ENCODE data around the gene ACVR1. TPM values are rescaled to one million over a fixed set of nuclear protein-coding genes. Genes with fewer than 3 reads are reported as not detected.

The ACVR1 gene
- total RNA-seq, 1 experiment from 2014 or later: 27.6 TPM

- DNase-seq (ENCODE audit: low read depth, low spot score): no peak
- CTCF ChIA-PET: no interaction called here
- no peaks in the 10 kb centered on the region for H3K36me3 ChIP-seq (ENCODE audit: control insufficient read depth, insufficient read depth, low read length)
- intact Hi-C loops (cut with micrococcal nuclease; ENCODE audit: unreplicated experiment): no loop called here
- no peak overlapping the region for H3K4me3 ChIP-seq (ENCODE audit: low read depth in 2 of 2, low read length in 2 of 2)
- no peak for ATAC-seq
- in situ Hi-C loops (cut with HindIII; ENCODE audit: low pct_unique_long_range_greater_than_20kb, low sequenced_read_pairs): no loop called here
- TF ChIP-seq SIN3A (IDR thresholded peaks at IDR 0.05; ENCODE audit: borderline replicate concordance, insufficient read depth, low read depth, low read length) (no peak), POLR2AphosphoS5 (IDR thresholded peaks at IDR 0.05; ENCODE audit: low read depth, low read length) (no peak), CTCF (IDR thresholded peaks at IDR 0.05) (no peak), TCF7L2 (IDR thresholded peaks at IDR 0.05; ENCODE audit: low read depth, low read length) (no peak)
- TF ChIP-seq, protein P1, sequence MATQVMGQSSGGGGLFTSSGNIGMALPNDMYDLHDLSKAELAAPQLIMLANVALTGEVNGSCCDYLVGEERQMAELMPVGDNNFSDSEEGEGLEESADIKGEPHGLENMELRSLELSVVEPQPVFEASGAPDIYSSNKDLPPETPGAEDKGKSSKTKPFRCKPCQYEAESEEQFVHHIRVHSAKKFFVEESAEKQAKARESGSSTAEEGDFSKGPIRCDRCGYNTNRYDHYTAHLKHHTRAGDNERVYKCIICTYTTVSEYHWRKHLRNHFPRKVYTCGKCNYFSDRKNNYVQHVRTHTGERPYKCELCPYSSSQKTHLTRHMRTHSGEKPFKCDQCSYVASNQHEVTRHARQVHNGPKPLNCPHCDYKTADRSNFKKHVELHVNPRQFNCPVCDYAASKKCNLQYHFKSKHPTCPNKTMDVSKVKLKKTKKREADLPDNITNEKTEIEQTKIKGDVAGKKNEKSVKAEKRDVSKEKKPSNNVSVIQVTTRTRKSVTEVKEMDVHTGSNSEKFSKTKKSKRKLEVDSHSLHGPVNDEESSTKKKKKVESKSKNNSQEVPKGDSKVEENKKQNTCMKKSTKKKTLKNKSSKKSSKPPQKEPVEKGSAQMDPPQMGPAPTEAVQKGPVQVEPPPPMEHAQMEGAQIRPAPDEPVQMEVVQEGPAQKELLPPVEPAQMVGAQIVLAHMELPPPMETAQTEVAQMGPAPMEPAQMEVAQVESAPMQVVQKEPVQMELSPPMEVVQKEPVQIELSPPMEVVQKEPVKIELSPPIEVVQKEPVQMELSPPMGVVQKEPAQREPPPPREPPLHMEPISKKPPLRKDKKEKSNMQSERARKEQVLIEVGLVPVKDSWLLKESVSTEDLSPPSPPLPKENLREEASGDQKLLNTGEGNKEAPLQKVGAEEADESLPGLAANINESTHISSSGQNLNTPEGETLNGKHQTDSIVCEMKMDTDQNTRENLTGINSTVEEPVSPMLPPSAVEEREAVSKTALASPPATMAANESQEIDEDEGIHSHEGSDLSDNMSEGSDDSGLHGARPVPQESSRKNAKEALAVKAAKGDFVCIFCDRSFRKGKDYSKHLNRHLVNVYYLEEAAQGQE (IDR thresholded peaks at IDR 0.05; ENCODE audit: insufficient read depth in 1 of 2, low read depth in 2 of 2, low read length in 1 of 2): no peak
- no peaks in the 10 kb centered on the region for H3K27me3 ChIP-seq (ENCODE audit: control insufficient read depth, insufficient read depth, low read length)
- no peaks in the 10 kb centered on the region; the same call in 1 of the 2 replicates for H3K9me3 ChIP-seq (ENCODE audit: control insufficient read depth, insufficient read depth, low read depth, low read length)
- BruUV-seq (replicated peaks): no TSS peak
- no peak overlapping the region for H3K27ac ChIP-seq (ENCODE audit: low read length)
- POLR2A ChIA-PET: no interaction called here
- H3K4me1 ChIP-seq (ENCODE audit: control insufficient read depth, insufficient read depth, low read length): no peaks in the 10 kb centered on the region
Measured at GRCh38 chr2:157759855-157760254, 116.3 kb downstream of the ACVR1 start.

DNA sequence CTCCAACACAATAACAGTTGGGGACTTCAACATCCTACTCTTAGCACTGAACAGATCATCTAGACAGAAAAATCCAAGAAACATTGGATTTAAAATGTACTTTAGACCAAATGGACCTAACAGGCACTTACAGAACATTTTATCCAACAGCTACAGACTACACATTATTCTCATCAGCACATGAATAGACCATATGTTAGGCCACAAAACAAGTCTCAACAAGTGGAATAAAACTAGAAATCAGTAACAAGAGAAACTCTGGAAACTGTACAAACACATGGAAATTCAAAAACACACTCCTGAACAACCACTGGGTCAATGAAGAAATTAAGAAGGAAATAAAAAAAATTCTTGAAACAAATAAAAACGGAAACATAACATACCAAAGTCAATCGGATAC is 117.5 kb downstream of the ACVR1 start:
- no peaks in the 10 kb centered on the region for H3K27me3 ChIP-seq (ENCODE audit: control insufficient read depth, insufficient read depth, low read length)
- no peaks in the 10 kb centered on the region; the same call in 1 of the 2 replicates for H3K9me3 ChIP-seq (ENCODE audit: control insufficient read depth, insufficient read depth, low read depth, low read length)
- DNase-seq (ENCODE audit: low read depth, low spot score) (no peak), ATAC-seq (no peak)
- TF ChIP-seq, protein P1 (IDR thresholded peaks at IDR 0.05; ENCODE audit: insufficient read depth in 1 of 2, low read depth in 2 of 2, low read length in 1 of 2): no peak
- no peak for TF ChIP-seq POLR2AphosphoS5 (IDR thresholded peaks at IDR 0.05; ENCODE audit: low read depth, low read length)
- CTCF ChIA-PET: no interaction called here
- POLR2A ChIA-PET: no interaction called here
- H3K4me1 ChIP-seq (ENCODE audit: control insufficient read depth, insufficient read depth, low read length): no peaks in the 10 kb centered on the region
- intact Hi-C loops (cut with micrococcal nuclease; ENCODE audit: unreplicated experiment) (no loop called here), in situ Hi-C loops (cut with HindIII; ENCODE audit: low pct_unique_long_range_greater_than_20kb, low sequenced_read_pairs) (no loop called here)
- no peak overlapping the region for H3K27ac ChIP-seq (ENCODE audit: low read length)
- H3K4me3 ChIP-seq (ENCODE audit: low read depth in 2 of 2, low read length in 2 of 2): no peak overlapping the region
- no TSS peak for BruUV-seq (replicated peaks)
- H3K36me3 ChIP-seq (ENCODE audit: control insufficient read depth, insufficient read depth, low read length): no peaks in the 10 kb centered on the region

All from Panc1 (cell line).